Bronchial epithelial cell (primary cell): ENCODE measurements around the gene GNB5. TPM values are rescaled to one million over a fixed set of nuclear protein-coding genes. Genes with fewer than 3 reads are reported as not detected.

Experiments used
- DNase-seq: peaks from one replicate; pipeline ENCODE4 v3.0.0-alpha.2; 2010; ENCODE audit warnings: low read depth
- FAIRE-seq: peaks from 2 replicates; lab custom pipeline; 2011; peaks lifted over from hg19 to GRCh38; lab: Jason Lieb, UNC
- H3K27me3 ChIP-seq: 2 replicates; pipeline ENCODE4 v1.5.1; 2011; ENCODE audit warnings: low read length; ENCODE audit not compliant: control insufficient read depth, insufficient read depth
- H3K36me3 ChIP-seq: 2 replicates; pipeline ENCODE4 v1.5.1; 2011; ENCODE audit warnings: low read length; ENCODE audit not compliant: control insufficient read depth, insufficient read depth
- H3K4me3 ChIP-seq: 2 replicates; pipeline ENCODE4 v1.5.1; 2011; ENCODE audit warnings: mild to moderate bottlenecking, low read depth, low read length, control low read depth
- total RNA-seq: library from RNA; depleted of rRNA; stranded (reverse); fragments of >200 nt; gene quantifications from 2 replicates; pipeline ENCODE4 v1.2.1, GENCODE V29; 2014
- TF ChIP-seq, protein P1 (sequence below): IDR thresholded peaks from 2 replicates; pipeline ENCODE4 v1.5.1; 2011; ENCODE audit warnings: mild to moderate bottlenecking, moderate library complexity, low read length, control low read depth, inconsistent platforms; ENCODE audit not compliant: insufficient read depth, severe bottlenecking

The GNB5 gene
- total RNA-seq, 1 donor from 2014 or later = 46.1 TPM

- no peaks in the 10 kb centered on the region for H3K27me3 ChIP-seq
- TF ChIP-seq, protein P1, sequence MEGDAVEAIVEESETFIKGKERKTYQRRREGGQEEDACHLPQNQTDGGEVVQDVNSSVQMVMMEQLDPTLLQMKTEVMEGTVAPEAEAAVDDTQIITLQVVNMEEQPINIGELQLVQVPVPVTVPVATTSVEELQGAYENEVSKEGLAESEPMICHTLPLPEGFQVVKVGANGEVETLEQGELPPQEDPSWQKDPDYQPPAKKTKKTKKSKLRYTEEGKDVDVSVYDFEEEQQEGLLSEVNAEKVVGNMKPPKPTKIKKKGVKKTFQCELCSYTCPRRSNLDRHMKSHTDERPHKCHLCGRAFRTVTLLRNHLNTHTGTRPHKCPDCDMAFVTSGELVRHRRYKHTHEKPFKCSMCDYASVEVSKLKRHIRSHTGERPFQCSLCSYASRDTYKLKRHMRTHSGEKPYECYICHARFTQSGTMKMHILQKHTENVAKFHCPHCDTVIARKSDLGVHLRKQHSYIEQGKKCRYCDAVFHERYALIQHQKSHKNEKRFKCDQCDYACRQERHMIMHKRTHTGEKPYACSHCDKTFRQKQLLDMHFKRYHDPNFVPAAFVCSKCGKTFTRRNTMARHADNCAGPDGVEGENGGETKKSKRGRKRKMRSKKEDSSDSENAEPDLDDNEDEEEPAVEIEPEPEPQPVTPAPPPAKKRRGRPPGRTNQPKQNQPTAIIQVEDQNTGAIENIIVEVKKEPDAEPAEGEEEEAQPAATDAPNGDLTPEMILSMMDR = no peak
- no peak overlapping the region for H3K4me3 ChIP-seq
- FAIRE-seq (no peak), DNase-seq (no peak)
- peaks cover 5% of the 10 kb centered on the region for H3K36me3 ChIP-seq
These were observed 40.3 kb downstream of the GNB5 start for GRCh38 chr15:52150871-52151270.

DNA sequence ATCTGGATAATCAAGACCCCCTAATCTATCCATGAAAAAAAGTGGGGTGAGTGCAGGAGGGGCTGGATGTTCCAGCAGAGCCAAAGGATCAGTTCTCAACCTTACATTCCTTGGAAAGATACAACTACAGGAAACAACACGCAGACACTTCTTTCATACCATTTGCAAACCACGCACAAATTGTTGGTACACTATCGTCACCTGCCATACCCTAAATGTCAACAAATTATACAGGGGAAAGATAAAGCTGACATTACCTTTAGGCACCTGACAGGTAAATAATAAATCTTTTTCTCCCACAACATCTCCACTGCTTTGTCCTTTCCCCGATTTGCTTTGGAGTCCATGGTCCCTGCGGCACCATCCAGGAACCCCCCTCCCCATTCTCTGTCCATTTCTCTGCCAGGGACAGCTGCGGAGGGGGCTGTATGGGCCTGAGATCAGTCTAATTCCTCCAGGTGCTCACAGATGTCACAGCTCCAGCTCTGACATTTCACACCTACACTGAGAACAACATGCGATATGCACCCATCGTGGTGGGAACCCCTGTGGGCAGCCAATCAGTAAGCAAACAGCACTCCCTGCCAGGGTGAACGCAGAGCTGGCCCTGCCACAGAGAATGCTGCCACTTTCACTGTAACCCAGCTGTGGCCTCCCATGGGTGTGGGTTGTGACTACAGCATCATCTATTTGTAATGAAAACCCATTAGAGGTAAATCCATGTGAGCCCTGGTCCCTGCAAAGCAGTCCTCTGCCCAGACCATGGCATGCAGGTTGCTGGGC is 41.0 kb downstream of the GNB5 start:
- TF ChIP-seq, protein P1 = no peak
- FAIRE-seq = no peak
- DNase-seq = no peak
- H3K36me3 ChIP-seq = peaks cover 5% of the 10 kb centered on the region
- H3K27me3 ChIP-seq = no peaks in the 10 kb centered on the region
- no peak overlapping the region for H3K4me3 ChIP-seq

- H3K36me3 ChIP-seq = peaks cover 6% of the 10 kb centered on the region
- no peak for FAIRE-seq
- DNase-seq = no peak
- TF ChIP-seq, protein P1 = no peak
- H3K4me3 ChIP-seq = no peak overlapping the region
- no peaks in the 10 kb centered on the region for H3K27me3 ChIP-seq
These were observed 42.8 kb downstream of the GNB5 start for GRCh38 chr15:52148403-52148802.

- DNase-seq (no peak), FAIRE-seq (no peak)
- no peaks in the 10 kb centered on the region for H3K27me3 ChIP-seq
- TF ChIP-seq, protein P1 = no peak
- peaks cover 6% of the 10 kb centered on the region for H3K36me3 ChIP-seq
- no peak overlapping the region for H3K4me3 ChIP-seq
These were observed 44.4 kb downstream of the GNB5 start for GRCh38 chr15:52146776-52147175.

DNA sequence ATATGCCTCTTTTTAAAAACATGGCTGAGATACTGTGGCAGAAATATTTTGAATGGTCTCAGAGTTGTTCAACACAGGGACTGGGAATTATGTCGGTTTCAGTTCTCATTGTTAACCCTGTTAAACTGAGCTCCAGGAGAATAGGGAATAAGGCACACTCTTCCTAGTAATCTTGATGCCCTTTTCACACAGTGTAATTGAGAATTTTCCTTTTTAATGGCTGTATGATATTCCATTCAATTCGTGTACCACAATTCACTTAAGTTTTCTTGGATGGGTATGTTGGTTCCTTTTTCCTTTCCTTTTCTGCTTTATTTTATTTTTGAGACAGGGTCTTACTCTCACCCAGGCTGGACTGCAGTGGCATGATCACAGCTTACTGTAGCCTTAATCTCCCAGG is 44.9 kb downstream of the GNB5 start:
- TF ChIP-seq, protein P1 = no peak
- no peaks in the 10 kb centered on the region for H3K27me3 ChIP-seq
- DNase-seq = no peak
- no peak overlapping the region for H3K4me3 ChIP-seq
- H3K36me3 ChIP-seq = peaks cover 6% of the 10 kb centered on the region
- no peak for FAIRE-seq
